K562 (cell line): ENCODE data around the gene STING1. TPM values are rescaled to one million over a fixed set of nuclear protein-coding genes. Genes with fewer than 3 reads are reported as not detected.

Source experiments
- RAD21 ChIP-seq, 2 experiments: fragments of 250-450 bp in 1 of 2; fragments of 450-650 bp in 1 of 2; sonication (Bioruptor Pico) in 1 of 2; formaldehyde crosslinking in 1 of 2; IDR thresholded peaks in 1 of 2; conservative IDR thresholded peaks in 1 of 2; 2 replicates each; pipeline versions ENCODE4 v1.4.0 to v1.8.0; 2020 to 2022; ENCODE audit warnings: mild to moderate bottlenecking in 2 of 2, moderate library complexity in 1 of 2
- polyA plus RNA-seq, 8 experiments: library from polyadenylated mRNA; depleted of rRNA in 4 of 8; stranded (reverse) in 5 of 8; unstranded in 3 of 8; fragments of >200 nt; fragmentation: Nextera tagmentation in 2 of 8; fragmentation: Illumina TruSeq in 1 of 8; extraction: Ambion mirVana in 2 of 8; extraction: Trizol in 1 of 8; gene quantifications; 2 replicates each; pipeline versions ENCODE4 v1.2.1 to v1.2.3, GENCODE V29; 2011 to 2014; ENCODE audit warnings: inconsistent platforms in 1 of 8, missing spikeins in 1 of 8
- total RNA-seq, 7 experiments: library from RNA; depleted of rRNA in 6 of 7; stranded (reverse); fragments of >200 nt in 6 of 7; fragmentation: Illumina TruSeq in 2 of 7; extraction: Trizol in 2 of 7; gene quantifications; 2 replicates each; pipeline versions ENCODE4 v1.2.1 to v1.2.3, GENCODE V29; 2011 to 2021; ENCODE audit warnings: low replicate concordance in 1 of 7
- TF ChIP-seq, protein P1 (sequence below), 2 experiments: fragments of 450-650 bp; IDR thresholded peaks; 2 replicates each; pipeline ENCODE4 v1.6.1; 2018; ENCODE audit warnings: mild to moderate bottlenecking in 2 of 2, low read depth in 1 of 2; ENCODE audit not compliant: partially characterized antibody in 2 of 2
- TF ChIP-seq, protein P2 (sequence below): fragments of 200-400 bp; formaldehyde crosslinking; IDR thresholded peaks from 2 replicates; pipeline ENCODE4 v1.6.1; 2017; ENCODE audit warnings: mild to moderate bottlenecking, low read depth, low read length, moderate library complexity

STING1 gene
- total and polyA plus RNA-seq, 9 of the 15 experiments (the other 6 are each of a cell fraction or from before 2014, with no cell fraction given): 20.8 to 69.1 (median 44.7) TPM

DNA sequence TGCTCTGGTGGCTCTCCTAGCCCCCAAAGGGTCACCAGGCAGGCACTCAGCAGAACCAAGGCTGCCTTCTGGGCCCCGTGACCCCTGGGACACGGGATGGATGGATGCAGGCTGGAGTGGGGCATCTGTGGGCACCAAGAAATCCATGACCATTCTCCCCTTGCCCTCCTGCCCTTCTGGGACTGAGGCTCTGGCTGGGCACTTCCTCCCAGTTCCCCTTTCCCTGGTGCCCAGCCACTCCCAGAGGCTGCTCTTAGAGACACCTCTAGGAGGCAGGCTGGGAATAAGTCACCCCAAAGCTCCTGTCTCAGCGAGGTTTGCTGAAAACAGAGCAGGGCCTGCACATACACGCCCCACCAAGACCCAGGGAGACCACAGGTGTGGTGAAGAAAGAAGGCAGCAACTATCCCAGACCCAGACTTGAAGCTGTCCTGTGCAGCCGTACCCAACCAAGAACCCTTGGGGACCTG, 943 bp downstream of the STING1 start (continued):
- TF ChIP-seq, protein P1, sequence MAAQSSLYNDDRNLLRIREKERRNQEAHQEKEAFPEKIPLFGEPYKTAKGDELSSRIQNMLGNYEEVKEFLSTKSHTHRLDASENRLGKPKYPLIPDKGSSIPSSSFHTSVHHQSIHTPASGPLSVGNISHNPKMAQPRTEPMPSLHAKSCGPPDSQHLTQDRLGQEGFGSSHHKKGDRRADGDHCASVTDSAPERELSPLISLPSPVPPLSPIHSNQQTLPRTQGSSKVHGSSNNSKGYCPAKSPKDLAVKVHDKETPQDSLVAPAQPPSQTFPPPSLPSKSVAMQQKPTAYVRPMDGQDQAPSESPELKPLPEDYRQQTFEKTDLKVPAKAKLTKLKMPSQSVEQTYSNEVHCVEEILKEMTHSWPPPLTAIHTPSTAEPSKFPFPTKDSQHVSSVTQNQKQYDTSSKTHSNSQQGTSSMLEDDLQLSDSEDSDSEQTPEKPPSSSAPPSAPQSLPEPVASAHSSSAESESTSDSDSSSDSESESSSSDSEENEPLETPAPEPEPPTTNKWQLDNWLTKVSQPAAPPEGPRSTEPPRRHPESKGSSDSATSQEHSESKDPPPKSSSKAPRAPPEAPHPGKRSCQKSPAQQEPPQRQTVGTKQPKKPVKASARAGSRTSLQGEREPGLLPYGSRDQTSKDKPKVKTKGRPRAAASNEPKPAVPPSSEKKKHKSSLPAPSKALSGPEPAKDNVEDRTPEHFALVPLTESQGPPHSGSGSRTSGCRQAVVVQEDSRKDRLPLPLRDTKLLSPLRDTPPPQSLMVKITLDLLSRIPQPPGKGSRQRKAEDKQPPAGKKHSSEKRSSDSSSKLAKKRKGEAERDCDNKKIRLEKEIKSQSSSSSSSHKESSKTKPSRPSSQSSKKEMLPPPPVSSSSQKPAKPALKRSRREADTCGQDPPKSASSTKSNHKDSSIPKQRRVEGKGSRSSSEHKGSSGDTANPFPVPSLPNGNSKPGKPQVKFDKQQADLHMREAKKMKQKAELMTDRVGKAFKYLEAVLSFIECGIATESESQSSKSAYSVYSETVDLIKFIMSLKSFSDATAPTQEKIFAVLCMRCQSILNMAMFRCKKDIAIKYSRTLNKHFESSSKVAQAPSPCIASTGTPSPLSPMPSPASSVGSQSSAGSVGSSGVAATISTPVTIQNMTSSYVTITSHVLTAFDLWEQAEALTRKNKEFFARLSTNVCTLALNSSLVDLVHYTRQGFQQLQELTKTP (IDR thresholded peaks at IDR 0.05; ENCODE audit: low read depth in 1 of 2, partially characterized antibody in 2 of 2): peak in 1 of 2 experiments; percentile 14
- 0 out of 4 replicates have a peak, but pooled peaks of 1 of the 2 experiments have one; percentile 18 for TF ChIP-seq RAD21 (CRISPR knock-in tag; conservative IDR thresholded peaks at IDR 0.05 in 1 of 2, IDR thresholded peaks at IDR 0.05 in 1 of 2)
- TF ChIP-seq, protein P2, sequence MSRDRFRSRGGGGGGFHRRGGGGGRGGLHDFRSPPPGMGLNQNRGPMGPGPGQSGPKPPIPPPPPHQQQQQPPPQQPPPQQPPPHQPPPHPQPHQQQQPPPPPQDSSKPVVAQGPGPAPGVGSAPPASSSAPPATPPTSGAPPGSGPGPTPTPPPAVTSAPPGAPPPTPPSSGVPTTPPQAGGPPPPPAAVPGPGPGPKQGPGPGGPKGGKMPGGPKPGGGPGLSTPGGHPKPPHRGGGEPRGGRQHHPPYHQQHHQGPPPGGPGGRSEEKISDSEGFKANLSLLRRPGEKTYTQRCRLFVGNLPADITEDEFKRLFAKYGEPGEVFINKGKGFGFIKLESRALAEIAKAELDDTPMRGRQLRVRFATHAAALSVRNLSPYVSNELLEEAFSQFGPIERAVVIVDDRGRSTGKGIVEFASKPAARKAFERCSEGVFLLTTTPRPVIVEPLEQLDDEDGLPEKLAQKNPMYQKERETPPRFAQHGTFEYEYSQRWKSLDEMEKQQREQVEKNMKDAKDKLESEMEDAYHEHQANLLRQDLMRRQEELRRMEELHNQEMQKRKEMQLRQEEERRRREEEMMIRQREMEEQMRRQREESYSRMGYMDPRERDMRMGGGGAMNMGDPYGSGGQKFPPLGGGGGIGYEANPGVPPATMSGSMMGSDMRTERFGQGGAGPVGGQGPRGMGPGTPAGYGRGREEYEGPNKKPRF: no peak
